Subcutaneous adipose tissue (tissue), 4 donors: ENCODE results near the gene CIROP. TPM values are rescaled to one million over a fixed set of nuclear protein-coding genes. Genes with fewer than 3 reads are reported as not detected.

Experiments used
- total RNA-seq, 4 donors: library from RNA; depleted of rRNA; stranded (reverse); fragments of >200 nt; gene quantifications; one replicate each; pipeline ENCODE4 v1.1.0, GENCODE V29; 2016
- TF ChIP-seq, protein P1 (sequence below): fragments of 450-650 bp; IDR thresholded peaks from one replicate; pipeline ENCODE4 v1.5.1; 2016; ENCODE audit warnings: low read depth, mild to moderate bottlenecking, control low read depth, antibody characterized with exemption, moderate library complexity

The CIROP gene
- total RNA-seq, 4 donors from 2014 or later: not detected

DNA sequence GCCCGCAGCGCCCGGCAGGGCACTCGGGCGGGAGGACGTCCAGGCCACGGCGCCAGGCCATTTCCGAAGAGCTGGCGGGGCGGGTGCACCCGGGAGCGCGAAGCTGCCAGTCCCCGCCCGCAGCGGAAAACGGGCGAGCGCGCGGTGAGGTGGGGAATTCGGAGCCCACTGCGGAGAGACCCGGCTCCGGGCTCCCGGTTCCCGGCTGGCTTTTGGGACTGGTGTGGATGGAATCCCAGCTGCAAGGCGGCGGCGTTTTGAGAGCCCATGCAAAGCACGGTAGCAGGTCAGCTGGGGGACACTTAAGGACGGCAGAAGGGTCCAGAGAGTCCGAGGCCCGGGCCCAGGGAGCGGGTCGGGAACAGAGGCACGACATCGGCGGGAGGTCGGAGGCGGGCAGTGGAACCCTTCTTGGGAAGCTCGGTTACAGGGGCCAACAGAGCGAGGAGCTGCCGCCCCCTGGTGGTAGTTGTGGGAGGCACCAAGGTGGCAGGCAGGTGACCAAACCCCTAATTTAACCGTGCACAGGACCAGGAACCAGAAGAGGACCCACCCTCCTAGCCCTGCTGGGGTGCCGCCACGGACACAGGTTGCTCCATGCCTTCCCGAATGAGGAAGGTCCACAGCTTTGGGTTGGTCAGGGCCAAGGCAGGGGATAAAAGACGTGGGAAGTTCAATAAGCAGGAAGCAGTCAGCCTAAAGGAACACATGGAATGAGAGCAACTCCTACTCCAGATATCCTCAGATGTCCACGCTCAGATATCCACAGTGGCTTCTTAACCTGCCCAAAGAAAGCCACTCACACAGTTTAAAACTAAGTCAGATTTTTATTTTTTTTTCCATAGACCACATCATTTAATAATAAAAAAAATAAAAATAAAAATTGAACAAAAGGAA, 46.8 kb downstream of the CIROP start:
- TF ChIP-seq, protein P1, sequence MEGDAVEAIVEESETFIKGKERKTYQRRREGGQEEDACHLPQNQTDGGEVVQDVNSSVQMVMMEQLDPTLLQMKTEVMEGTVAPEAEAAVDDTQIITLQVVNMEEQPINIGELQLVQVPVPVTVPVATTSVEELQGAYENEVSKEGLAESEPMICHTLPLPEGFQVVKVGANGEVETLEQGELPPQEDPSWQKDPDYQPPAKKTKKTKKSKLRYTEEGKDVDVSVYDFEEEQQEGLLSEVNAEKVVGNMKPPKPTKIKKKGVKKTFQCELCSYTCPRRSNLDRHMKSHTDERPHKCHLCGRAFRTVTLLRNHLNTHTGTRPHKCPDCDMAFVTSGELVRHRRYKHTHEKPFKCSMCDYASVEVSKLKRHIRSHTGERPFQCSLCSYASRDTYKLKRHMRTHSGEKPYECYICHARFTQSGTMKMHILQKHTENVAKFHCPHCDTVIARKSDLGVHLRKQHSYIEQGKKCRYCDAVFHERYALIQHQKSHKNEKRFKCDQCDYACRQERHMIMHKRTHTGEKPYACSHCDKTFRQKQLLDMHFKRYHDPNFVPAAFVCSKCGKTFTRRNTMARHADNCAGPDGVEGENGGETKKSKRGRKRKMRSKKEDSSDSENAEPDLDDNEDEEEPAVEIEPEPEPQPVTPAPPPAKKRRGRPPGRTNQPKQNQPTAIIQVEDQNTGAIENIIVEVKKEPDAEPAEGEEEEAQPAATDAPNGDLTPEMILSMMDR: no peak

DNA sequence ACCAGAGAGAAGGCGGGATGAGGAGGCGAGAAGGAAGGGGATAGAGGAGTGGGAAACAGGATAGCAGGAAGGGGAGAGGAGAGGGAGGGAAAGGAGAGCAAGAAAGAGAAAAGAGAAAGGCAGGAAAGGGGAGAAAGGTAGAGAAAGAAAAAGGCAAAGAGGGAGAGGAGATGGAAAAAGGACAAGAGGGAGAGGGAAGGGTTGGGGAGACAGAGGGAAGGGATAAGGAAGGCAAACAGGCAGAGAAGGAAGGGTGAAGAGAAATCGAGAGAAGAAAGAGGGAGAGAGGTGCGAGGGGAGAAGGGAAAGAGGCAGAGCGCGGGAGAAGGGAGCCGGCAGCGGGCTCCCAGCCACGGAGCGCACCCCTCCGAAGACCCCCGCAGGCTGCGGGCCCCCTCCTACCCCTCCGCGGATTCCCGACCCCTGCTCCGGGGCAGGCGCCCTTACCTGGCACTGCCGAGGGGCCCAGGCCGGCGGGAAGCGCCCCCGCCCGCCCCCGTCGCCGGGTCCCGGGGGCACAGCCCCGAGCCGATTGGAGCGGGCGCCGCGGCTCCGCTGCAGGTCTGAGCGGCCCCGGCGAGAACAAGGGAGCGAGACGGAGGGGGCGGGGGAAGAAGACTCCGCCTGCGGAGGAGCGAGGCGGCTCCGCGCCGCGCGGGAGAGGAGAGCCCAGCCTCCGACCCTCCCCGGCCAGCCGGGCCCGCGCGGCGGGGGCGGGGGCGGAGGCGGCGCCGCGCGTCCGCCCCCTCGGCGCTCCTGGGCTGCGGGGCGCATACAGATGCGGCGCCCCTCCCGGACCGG, 47.6 kb downstream of the CIROP start, which contains the start of gene CDH24:
Gene CDH24 (minus strand): TSS at position 565 of the 801 bp plus-strand sequence. CDS start 1,787 bp downstream, outside the sequence.
- TF ChIP-seq, protein P1: no peak

DNA sequence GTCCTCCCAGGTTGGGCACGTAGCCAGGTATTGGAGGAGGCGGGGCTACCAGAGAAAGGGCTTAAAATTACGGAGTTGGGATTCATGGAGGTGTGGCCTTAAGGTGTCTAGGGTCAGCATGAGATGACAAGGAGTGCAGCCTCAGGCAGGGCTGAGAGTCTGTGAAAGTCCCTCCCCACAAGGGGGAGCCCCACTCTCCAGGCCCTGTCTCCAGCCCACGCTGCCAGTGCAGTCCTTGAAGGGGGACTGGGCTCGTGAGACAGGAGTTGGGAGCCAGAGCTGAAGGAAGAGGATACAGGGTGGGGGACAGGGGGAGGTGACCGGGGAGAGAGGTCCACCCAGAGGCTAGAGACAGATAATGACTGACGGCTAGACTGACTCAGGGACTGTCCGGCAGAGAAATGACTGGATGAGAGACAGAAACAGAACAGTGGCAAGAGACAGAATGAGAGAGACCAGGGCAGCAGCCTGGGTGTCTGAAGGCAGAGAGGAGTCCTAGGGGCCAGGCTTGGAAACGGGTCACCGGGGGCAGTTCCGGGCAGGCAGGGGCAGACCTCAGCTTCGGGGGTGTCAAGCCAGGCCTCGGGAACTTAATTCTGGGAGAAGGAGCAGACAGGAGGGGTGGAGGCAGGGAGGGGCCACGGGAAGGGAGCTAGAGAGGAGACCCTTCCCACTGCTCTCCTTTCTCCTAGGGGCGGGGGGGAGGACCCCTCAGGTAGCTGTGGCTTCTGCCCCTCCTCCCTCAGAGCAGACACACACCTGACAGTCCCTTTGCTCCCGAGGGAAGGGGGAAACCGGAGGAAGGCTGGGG, 48.4 kb downstream of the CIROP start:
- TF ChIP-seq, protein P1: no peak

DNA sequence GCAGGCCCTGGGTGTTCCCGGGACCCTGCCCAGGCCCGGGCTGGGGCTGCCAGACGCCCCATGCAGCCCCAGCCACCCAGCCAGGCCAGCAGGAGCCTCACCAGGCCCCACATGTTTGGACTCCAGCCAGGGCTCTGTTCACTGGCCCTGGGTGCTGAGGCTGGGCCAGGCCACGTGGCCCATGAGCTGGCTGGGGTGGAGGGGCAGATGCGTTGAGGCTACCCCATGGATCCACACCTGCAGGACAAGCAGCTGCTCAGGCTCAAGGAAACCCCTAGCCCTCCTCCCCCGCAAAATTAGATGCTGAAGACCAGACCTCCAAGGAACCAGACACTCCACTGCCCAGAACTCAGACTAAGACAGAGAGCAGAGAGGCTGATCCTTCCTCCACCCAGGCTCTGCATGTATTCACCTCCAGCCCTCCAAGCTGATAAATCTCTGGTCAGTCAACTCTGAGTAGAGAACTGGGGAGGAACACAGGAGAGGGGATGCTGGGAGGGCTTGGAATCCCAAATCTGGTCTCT, 49.1 kb downstream of the CIROP start:
- TF ChIP-seq, protein P1: no peak

DNA sequence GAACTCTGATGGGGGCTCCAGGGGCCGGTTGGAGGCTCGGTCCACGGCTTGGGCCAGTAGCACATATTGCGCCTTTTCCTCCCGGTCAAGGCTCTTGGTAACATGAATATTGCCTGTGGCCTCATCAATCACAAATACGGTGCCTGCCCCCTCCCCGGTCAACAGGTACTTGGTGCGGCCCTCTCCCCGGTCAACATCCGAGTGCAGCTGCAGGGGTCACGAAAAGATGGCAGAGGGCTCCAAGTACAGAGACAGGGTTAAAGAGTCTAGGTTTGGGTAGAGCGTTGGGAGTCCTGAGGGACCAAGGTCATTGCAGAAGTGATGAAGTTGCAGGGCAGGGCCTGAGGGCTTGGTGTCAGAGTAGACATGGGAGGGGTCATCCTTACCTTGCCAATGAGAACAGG, 49.6 kb downstream of the CIROP start:
- TF ChIP-seq, protein P1: no peak

DNA sequence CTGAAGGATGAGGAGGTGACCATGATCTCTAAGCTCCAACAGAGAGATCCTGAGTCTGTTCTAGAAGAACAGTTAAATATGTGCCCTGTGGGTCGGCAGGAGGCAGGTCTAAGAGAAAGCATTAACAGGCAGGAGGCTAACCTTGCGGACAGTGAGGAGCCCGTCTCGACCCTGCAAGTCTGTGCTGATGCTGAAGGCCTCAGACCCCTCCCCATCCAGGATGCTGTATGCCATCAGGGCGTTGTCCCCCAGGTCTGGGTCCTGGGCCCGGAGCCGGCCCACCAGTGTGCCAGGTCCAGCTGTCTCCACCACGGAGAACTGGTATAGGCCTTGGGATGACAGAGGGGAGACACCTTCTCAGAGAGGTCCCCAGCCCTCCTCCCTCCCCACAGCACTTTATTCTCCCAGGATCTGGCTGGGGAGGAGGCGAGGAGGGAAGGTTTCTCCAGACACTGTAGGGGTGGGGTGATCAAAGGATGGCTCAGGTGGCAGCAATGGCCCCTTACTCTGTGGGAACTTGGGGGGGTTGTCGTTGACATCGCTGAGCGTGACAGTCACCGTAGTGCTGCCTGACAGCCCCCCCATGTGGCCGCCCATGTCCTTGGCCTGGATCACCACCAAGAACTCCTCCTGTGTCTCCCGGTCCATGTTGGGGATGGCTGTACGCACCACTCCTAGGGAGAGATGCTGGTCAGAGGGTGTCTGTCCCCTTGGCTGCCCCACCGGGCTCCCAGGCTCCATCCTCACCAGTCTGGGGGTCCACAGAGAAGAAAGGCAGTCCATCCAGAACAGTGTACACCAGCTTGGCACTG, 50.6 kb downstream of the CIROP start:
- TF ChIP-seq, protein P1: no peak
